ENCODE results near the gene CNTN2. TPM values are rescaled to one million over a fixed set of nuclear protein-coding genes. Genes with fewer than 3 reads are reported as not detected.

CNTN2 gene
- total RNA-seq, 2 experiments from 2014 or later, result not detected

Other genes starting within 250 kb of the CNTN2 start
- gene NFASC, start 172.3 kb upstream of the CNTN2 start, total RNA-seq, result under 1 TPM; 0.10 to 0.40 TPM
- gene TMEM81, start 41.2 kb downstream of the CNTN2 start, total RNA-seq, result 1 to 10 TPM; 2.6 to 2.7 TPM
- gene RBBP5, start 78.8 kb downstream of the CNTN2 start, total RNA-seq, result 10 to 100 TPM; 19.5 to 20.3 TPM
- gene DSTYK, start 168.5 kb downstream of the CNTN2 start, total RNA-seq, result 1 to 10 TPM; 8.8 to 9.2 TPM
- 1 to 10 TPM; 1.8 TPM for gene TMCC2, start 184.7 kb downstream of the CNTN2 start, total RNA-seq

Measured in activated CD4-positive, alpha-beta memory T cell treated with anti-CD3 and anti-CD28 coated beads, Interleukin-2, amount 10 ng/mL, durations not matched to agents 7 days and 5 days (primary cell).